HepG2 (cell line): ENCODE data around the gene TOE1. TPM values are rescaled to one million over a fixed set of nuclear protein-coding genes. Genes with fewer than 3 reads are reported as not detected.

Experiments used
- CBX1 ChIP-seq: IDR thresholded peaks from one replicate; pipeline ENCODE4 v1.6.1; 2016; ENCODE audit warnings: antibody characterized with exemption, low read depth
- CREM ChIP-seq, 2 experiments: sonication (generic) in 1 of 2; formaldehyde crosslinking in 1 of 2; IDR thresholded peaks; 2 replicates each; pipeline versions ENCODE4 v1.4.0 to v1.6.1; 2016 to 2020; ENCODE audit warnings: antibody characterized with exemption in 1 of 2, mild to moderate bottlenecking in 1 of 2, missing genetic modification reagents in 1 of 2
- EHMT2 ChIP-seq: fragments of 200-600 bp; sonication (generic); IDR thresholded peaks from 2 replicates; pipeline ENCODE4 v1.7.0; 2017; ENCODE audit warnings: antibody characterized with exemption, low read depth, low read length, borderline replicate concordance
- FOXP1 ChIP-seq, 2 experiments: fragments of 450-650 bp in 1 of 2; IDR thresholded peaks; 2 replicates each; pipeline ENCODE4 v1.6.1; 2017 to 2018; ENCODE audit warnings: antibody characterized with exemption in 1 of 2
- GFI1 ChIP-seq: sonication (generic); formaldehyde crosslinking; IDR thresholded peaks from 2 replicates; pipeline ENCODE4 v1.5.0; 2020; ENCODE audit warnings: missing genetic modification reagents, mild to moderate bottlenecking, borderline replicate concordance
- GTF3A ChIP-seq: sonication (generic); formaldehyde crosslinking; conservative IDR thresholded peaks from 2 replicates; pipeline ENCODE4 v1.4.0; 2020; ENCODE audit warnings: mild to moderate bottlenecking, missing genetic modification reagents
- HDAC6 ChIP-seq: fragments of 200-600 bp; sonication (generic); IDR thresholded peaks from 2 replicates; pipeline ENCODE4 v1.7.0; 2017; ENCODE audit warnings: mild to moderate bottlenecking, antibody characterized with exemption, low read length, low read depth
- KAT7 ChIP-seq: IDR thresholded peaks from 2 replicates; pipeline ENCODE4 v1.6.1; 2018; ENCODE audit warnings: borderline replicate concordance, missing compliant biosample characterization
- KDM5B ChIP-seq: sonication (generic); formaldehyde crosslinking; IDR thresholded peaks from 2 replicates; pipeline ENCODE4 v1.4.0; 2020; ENCODE audit warnings: missing genetic modification reagents, mild to moderate bottlenecking, borderline replicate concordance
- KDM6A ChIP-seq: IDR thresholded peaks from 2 replicates; pipeline ENCODE4 v1.6.1; 2016; ENCODE audit warnings: low read depth
- MBD4 ChIP-seq: IDR thresholded peaks from 2 replicates; pipeline ENCODE4 v1.6.1; 2012; ENCODE audit warnings: low read length, inconsistent platforms, borderline replicate concordance
- NCOA2 ChIP-seq: sonication (generic); formaldehyde crosslinking; IDR thresholded peaks from 2 replicates; pipeline ENCODE4 v1.8.0; 2022; ENCODE audit warnings: inconsistent platforms
- NFKBIZ ChIP-seq: IDR thresholded peaks from 2 replicates; pipeline ENCODE4 v1.6.1; 2018; ENCODE audit warnings: missing genetic modification reagents, missing compliant biosample characterization
- TP53 ChIP-seq: sonication (generic); formaldehyde crosslinking; conservative IDR thresholded peaks from 2 replicates; pipeline ENCODE4 v1.4.0; 2020; ENCODE audit warnings: missing genetic modification reagents
- WIZ ChIP-seq: sonication (generic); formaldehyde crosslinking; IDR thresholded peaks from 2 replicates; pipeline ENCODE4 v1.5.1; 2020; ENCODE audit warnings: mild to moderate bottlenecking, missing genetic modification reagents
- ZNF12 ChIP-seq: sonication (generic); formaldehyde crosslinking; IDR thresholded peaks from 2 replicates; pipeline ENCODE4 v1.5.0; 2020; ENCODE audit warnings: missing genetic modification reagents
- ZNF678 ChIP-seq: sonication (generic); formaldehyde crosslinking; IDR thresholded peaks from 2 replicates; pipeline ENCODE4 v1.4.0; 2020; ENCODE audit warnings: mild to moderate bottlenecking, missing genetic modification reagents
- ZNF737 ChIP-seq: sonication (generic); formaldehyde crosslinking; IDR thresholded peaks from 2 replicates; pipeline ENCODE4 v1.5.0; 2020; ENCODE audit warnings: missing genetic modification reagents, mild to moderate bottlenecking, borderline replicate concordance
- ZNF772 ChIP-seq: sonication (generic); formaldehyde crosslinking; IDR thresholded peaks from 2 replicates; pipeline ENCODE4 v1.5.0; 2020; ENCODE audit warnings: mild to moderate bottlenecking, missing genetic modification reagents
- ZNF775 ChIP-seq: sonication (generic); formaldehyde crosslinking; IDR thresholded peaks from 2 replicates; pipeline ENCODE4 v1.4.0; 2020; ENCODE audit warnings: missing genetic modification reagents, mild to moderate bottlenecking, moderate library complexity, borderline replicate concordance
- ZNF792 ChIP-seq: IDR thresholded peaks from 2 replicates; pipeline ENCODE4 v1.6.1; 2016
- ZSCAN9 ChIP-seq: IDR thresholded peaks from 2 replicates; pipeline ENCODE4 v1.6.1; 2016; ENCODE audit warnings: borderline replicate concordance
- polyA plus RNA-seq, 8 experiments: library from polyadenylated mRNA; depleted of rRNA in 3 of 8; stranded (reverse) in 7 of 8; unstranded in 1 of 8; fragments of >200 nt; fragmentation: Illumina TruSeq in 4 of 8; extraction: Trizol in 4 of 8; gene quantifications; 2 replicates each; pipeline versions ENCODE4 v1.2.1 to v1.2.3, GENCODE V29; 2011 to 2016; ENCODE audit warnings: low read depth in 4 of 8, missing spikeins in 1 of 8, mixed read lengths in 1 of 8; ENCODE audit not compliant: insufficient read depth in 1 of 8
- total RNA-seq, 5 experiments: library from RNA; depleted of rRNA; stranded (reverse); fragments of >200 nt; fragmentation: Illumina TruSeq; extraction: Trizol; gene quantifications; 2 replicates each; pipeline ENCODE4 v1.2.3, GENCODE V29; 2016; ENCODE audit warnings: low read depth in 1 of 5
- TF ChIP-seq, protein P1 (sequence below): sonication (generic); formaldehyde crosslinking; conservative IDR thresholded peaks from 2 replicates; pipeline ENCODE4 v1.8.0; 2022; ENCODE audit warnings: mild to moderate bottlenecking, moderate library complexity, missing genetic modification reagents
- TF ChIP-seq, protein P2 (sequence below): IDR thresholded peaks from 2 replicates; pipeline ENCODE4 v1.6.1; 2016; ENCODE audit warnings: missing compliant biosample characterization, missing genetic modification reagents, borderline replicate concordance
- TF ChIP-seq, protein P3 (sequence below): sonication (generic); formaldehyde crosslinking; IDR thresholded peaks from 2 replicates; pipeline ENCODE4 v1.8.0; 2023; ENCODE audit warnings: mild to moderate bottlenecking, missing genetic modification reagents
- TF ChIP-seq, protein P4 (sequence below): sonication (generic); IDR thresholded peaks from 2 replicates; pipeline ENCODE4 v1.6.1; 2016; ENCODE audit warnings: low read depth, borderline replicate concordance

TOE1 gene
- total and polyA plus RNA-seq, 2 of the 13 experiments (the other 11 are each of a cell fraction or from before 2014, with no cell fraction given): 14.1 to 19.0 TPM

DNA sequence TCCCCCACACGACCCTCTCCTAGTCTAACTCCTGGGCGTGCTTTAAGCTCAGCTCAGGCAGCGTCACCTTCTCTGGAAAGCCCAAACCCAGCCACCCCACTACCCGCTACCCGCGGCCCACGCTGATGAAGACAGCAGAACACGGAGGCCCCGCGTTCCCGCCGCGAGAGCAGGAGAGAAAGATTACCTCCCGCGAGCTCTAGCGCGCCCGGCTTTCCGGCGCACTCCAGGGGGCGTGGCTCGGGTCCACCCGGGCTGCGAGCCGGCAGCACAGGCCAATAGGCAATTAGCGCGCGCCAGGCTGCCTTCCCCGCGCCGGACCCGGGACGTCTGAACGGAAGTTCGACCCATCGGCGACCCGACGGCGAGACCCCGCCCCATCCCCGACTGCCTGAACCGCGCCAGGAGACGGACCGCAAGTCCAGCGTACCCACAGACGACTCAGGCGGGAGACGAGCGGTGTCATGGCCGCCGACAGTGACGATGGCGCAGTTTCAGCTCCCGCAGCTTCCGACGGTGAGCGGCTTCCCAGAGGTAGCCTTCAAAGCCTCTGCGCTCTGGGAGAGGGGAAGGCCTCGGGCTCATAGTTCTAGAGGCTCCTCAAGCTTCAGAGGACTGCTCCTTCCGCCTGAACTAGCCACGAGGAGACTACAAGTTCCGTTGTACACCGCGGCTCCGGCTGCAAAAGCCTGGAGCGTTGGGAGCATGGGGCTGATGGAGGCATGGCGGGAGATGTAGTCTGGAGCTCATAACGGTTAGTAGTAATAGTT, at the start of gene TOE1, which contains the start of gene MUTYH (continued):
- TF ChIP-seq, protein P1, sequence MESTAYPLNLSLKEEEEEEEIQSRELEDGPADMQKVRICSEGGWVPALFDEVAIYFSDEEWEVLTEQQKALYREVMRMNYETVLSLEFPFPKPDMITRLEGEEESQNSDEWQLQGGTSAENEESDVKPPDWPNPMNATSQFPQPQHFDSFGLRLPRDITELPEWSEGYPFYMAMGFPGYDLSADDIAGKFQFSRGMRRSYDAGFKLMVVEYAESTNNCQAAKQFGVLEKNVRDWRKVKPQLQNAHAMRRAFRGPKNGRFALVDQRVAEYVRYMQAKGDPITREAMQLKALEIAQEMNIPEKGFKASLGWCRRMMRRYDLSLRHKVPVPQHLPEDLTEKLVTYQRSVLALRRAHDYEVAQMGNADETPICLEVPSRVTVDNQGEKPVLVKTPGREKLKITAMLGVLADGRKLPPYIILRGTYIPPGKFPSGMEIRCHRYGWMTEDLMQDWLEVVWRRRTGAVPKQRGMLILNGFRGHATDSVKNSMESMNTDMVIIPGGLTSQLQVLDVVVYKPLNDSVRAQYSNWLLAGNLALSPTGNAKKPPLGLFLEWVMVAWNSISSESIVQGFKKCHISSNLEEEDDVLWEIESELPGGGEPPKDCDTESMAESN: peak; percentile 74; the same call in 1 of the 2 replicates
- TF ChIP-seq KDM6A (CRISPR knock-in tag) (no peak), EHMT2 (no peak), ZNF737 (CRISPR knock-in tag) (no peak), GTF3A (CRISPR knock-in tag) (0 out of 2 replicates have a peak, but pooled peaks have one; percentile 34), WIZ (no peak), GFI1 (peak; percentile 20; the same call in 1 of the 2 replicates), ZNF772 (CRISPR knock-in tag) (peak; percentile 96), ZNF775 (CRISPR knock-in tag) (no peak), MBD4 (no peak), ZNF678 (CRISPR knock-in tag) (no peak), HDAC6 (no peak), KAT7 (CRISPR knock-in tag) (peak; percentile 25), ZSCAN9 (CRISPR knock-in tag) (peak; percentile 58; the same call in 1 of the 2 replicates), KDM5B (peak; percentile 73; the same call in 1 of the 2 replicates), NCOA2 (CRISPR knock-in tag) (no peak), CREM (IDR thresholded peaks at IDR 0.05) (peak; percentile 94), CREM (CRISPR knock-in tag; IDR thresholded peaks at IDR 0.05) (no peak), ZNF12 (CRISPR knock-in tag) (no peak; the same call in 1 of the 2 replicates), TP53 (CRISPR knock-in tag) (0 out of 2 replicates have a peak, but pooled peaks have one; percentile 50), CBX1 (peak; percentile 52), ZNF792 (CRISPR knock-in tag) (no peak; the same call in 1 of the 2 replicates), NFKBIZ (no peak; the same call in 1 of the 2 replicates), FOXP1 (IDR thresholded peaks at IDR 0.05) (no peak), FOXP1 (CRISPR knock-in tag; IDR thresholded peaks at IDR 0.05) (no peak)
- TF ChIP-seq, protein P2, sequence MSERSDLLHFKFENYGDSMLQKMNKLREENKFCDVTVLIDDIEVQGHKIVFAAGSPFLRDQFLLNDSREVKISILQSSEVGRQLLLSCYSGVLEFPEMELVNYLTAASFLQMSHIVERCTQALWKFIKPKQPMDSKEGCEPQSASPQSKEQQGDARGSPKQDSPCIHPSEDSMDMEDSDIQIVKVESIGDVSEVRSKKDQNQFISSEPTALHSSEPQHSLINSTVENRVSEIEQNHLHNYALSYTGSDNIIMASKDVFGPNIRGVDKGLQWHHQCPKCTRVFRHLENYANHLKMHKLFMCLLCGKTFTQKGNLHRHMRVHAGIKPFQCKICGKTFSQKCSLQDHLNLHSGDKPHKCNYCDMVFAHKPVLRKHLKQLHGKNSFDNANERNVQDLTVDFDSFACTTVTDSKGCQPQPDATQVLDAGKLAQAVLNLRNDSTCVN: no peak; the same call in 1 of the 2 replicates
- TF ChIP-seq, protein P3, sequence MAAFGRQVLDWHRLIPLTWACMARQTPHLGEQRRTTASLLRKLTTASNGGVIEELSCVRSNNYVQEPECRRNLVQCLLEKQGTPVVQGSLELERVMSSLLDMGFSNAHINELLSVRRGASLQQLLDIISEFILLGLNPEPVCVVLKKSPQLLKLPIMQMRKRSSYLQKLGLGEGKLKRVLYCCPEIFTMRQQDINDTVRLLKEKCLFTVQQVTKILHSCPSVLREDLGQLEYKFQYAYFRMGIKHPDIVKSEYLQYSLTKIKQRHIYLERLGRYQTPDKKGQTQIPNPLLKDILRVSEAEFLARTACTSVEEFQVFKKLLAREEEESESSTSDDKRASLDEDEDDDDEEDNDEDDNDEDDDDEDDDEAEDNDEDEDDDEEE (CRISPR knock-in tag): no peak; the same call in 1 of the 2 replicates
- TF ChIP-seq, protein P4, sequence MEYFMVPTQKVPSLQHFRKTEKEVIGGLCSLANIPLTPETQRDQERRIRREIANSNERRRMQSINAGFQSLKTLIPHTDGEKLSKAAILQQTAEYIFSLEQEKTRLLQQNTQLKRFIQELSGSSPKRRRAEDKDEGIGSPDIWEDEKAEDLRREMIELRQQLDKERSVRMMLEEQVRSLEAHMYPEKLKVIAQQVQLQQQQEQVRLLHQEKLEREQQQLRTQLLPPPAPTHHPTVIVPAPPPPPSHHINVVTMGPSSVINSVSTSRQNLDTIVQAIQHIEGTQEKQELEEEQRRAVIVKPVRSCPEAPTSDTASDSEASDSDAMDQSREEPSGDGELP: no peak
